Measurements from ENCODE around the gene TRIOBP. TPM values are rescaled to one million over a fixed set of nuclear protein-coding genes. Genes with fewer than 3 reads are reported as not detected.

Gene TRIOBP
- total and polyA plus RNA-seq, 2 donors (not counting 1 experiment from before 2014, with no cell fraction given) = 32.9 to 131 TPM

DNA sequence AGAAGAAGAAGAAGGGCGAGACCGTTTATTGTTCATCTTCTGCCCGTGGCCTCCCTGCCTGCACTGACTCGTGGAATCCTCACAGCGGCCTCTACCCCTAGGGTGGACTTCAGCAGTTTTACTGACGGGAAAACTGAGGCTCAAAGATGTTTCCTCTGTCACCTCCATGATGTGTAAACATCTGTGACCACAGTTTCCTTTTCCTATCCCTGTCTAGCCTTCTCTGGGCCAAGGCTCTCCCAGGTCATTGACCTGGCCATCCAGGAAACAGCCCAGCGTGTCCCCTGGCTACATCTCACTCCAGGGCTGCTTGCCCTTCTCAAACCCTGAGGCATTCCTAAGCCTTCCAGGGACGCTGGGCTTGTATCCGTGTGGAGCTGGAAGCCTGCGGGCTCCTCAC is 61.8 kb downstream of the TRIOBP start:
- Histone ChIP-seq H3K27ac (ENCODE audit: insufficient read depth, low read length) (no peak overlapping the region), H3K79me2 (ENCODE audit: control insufficient read depth, insufficient read depth, low read length) (peaks cover 9% of the 10 kb centered on the region), H2AFZ (ENCODE audit: low read length) (no peak overlapping the region), H3K4me2 (ENCODE audit: extremely low read depth, insufficient read depth, low read length) (no peak overlapping the region), H4K20me1 (ENCODE audit: control insufficient read depth, extremely low read depth, insufficient read depth, low read length) (no peaks in the 10 kb centered on the region), H3K27me3 (ENCODE audit: control insufficient read depth, insufficient read depth, low read length) (no peaks in the 10 kb centered on the region), H3K9ac (ENCODE audit: insufficient read depth, low read length) (no peak overlapping the region), H3K4me1 (ENCODE audit: control insufficient read depth, extremely low read depth, insufficient read depth, low read length) (no peaks in the 10 kb centered on the region), H3K4me3 (replicated peaks in 1 of 4; ENCODE audit: control extremely low read depth in 1 of 4, insufficient read depth in 1 of 4, low read depth in 3 of 4, low read length in 4 of 4) (no peak overlapping the region), H3K36me3 (ENCODE audit: control insufficient read depth, insufficient read depth, low read length) (peaks cover 42% of the 10 kb centered on the region), H3K9me3 (ENCODE audit: control insufficient read depth, insufficient read depth, low read depth, low read length) (no peaks in the 10 kb centered on the region)
- no peak for TF ChIP-seq EZH2 (IDR thresholded peaks at IDR 0.05; ENCODE audit: low read length, missing control alignments)
- TF ChIP-seq, protein P1, sequence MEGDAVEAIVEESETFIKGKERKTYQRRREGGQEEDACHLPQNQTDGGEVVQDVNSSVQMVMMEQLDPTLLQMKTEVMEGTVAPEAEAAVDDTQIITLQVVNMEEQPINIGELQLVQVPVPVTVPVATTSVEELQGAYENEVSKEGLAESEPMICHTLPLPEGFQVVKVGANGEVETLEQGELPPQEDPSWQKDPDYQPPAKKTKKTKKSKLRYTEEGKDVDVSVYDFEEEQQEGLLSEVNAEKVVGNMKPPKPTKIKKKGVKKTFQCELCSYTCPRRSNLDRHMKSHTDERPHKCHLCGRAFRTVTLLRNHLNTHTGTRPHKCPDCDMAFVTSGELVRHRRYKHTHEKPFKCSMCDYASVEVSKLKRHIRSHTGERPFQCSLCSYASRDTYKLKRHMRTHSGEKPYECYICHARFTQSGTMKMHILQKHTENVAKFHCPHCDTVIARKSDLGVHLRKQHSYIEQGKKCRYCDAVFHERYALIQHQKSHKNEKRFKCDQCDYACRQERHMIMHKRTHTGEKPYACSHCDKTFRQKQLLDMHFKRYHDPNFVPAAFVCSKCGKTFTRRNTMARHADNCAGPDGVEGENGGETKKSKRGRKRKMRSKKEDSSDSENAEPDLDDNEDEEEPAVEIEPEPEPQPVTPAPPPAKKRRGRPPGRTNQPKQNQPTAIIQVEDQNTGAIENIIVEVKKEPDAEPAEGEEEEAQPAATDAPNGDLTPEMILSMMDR (conservative IDR thresholded peaks at IDR 0.05 in 1 of 2, IDR thresholded peaks at IDR 0.05 in 1 of 2; ENCODE audit: low read depth in 1 of 2, low read length in 2 of 2) = no peak
- DNase-seq (ENCODE audit: low read depth in 2 of 2) = no peak

GRCh38 chr22:37759281-37759680 is 62.4 kb downstream of the TRIOBP start:
- H3K4me1 ChIP-seq (ENCODE audit: control insufficient read depth, extremely low read depth, insufficient read depth, low read length) = no peaks in the 10 kb centered on the region
- H3K27me3 ChIP-seq (ENCODE audit: control insufficient read depth, insufficient read depth, low read length) = no peaks in the 10 kb centered on the region
- TF ChIP-seq, protein P1 (conservative IDR thresholded peaks at IDR 0.05 in 1 of 2, IDR thresholded peaks at IDR 0.05 in 1 of 2; ENCODE audit: low read depth in 1 of 2, low read length in 2 of 2) = no peak
- no peak for TF ChIP-seq EZH2 (IDR thresholded peaks at IDR 0.05; ENCODE audit: low read length, missing control alignments)
- no peak overlapping the region for H3K4me3 ChIP-seq (replicated peaks in 1 of 4; ENCODE audit: control extremely low read depth in 1 of 4, insufficient read depth in 1 of 4, low read depth in 3 of 4, low read length in 4 of 4)
- no peaks in the 10 kb centered on the region for H4K20me1 ChIP-seq (ENCODE audit: control insufficient read depth, extremely low read depth, insufficient read depth, low read length)
- no peak overlapping the region for H3K9ac ChIP-seq (ENCODE audit: insufficient read depth, low read length)
- no peak overlapping the region for H3K4me2 ChIP-seq (ENCODE audit: extremely low read depth, insufficient read depth, low read length)
- H3K27ac ChIP-seq (ENCODE audit: insufficient read depth, low read length) = no peak overlapping the region
- no peaks in the 10 kb centered on the region for H3K9me3 ChIP-seq (ENCODE audit: control insufficient read depth, insufficient read depth, low read depth, low read length)
- H3K79me2 ChIP-seq (ENCODE audit: control insufficient read depth, insufficient read depth, low read length) = peaks cover 8% of the 10 kb centered on the region
- no peak for DNase-seq (ENCODE audit: low read depth in 2 of 2)
- H3K36me3 ChIP-seq (ENCODE audit: control insufficient read depth, insufficient read depth, low read length) = peaks cover 44% of the 10 kb centered on the region
- no peak overlapping the region for H2AFZ ChIP-seq (ENCODE audit: low read length)

GRCh38 chr22:37760152-37760551 is 63.3 kb downstream of the TRIOBP start:
- H3K9me3 ChIP-seq (ENCODE audit: control insufficient read depth, insufficient read depth, low read depth, low read length) = no peaks in the 10 kb centered on the region
- no peak overlapping the region for H3K4me2 ChIP-seq (ENCODE audit: extremely low read depth, insufficient read depth, low read length)
- H3K4me3 ChIP-seq (replicated peaks in 1 of 4; ENCODE audit: control extremely low read depth in 1 of 4, insufficient read depth in 1 of 4, low read depth in 3 of 4, low read length in 4 of 4) = no peak overlapping the region
- H3K36me3 ChIP-seq (ENCODE audit: control insufficient read depth, insufficient read depth, low read length) = peaks cover 39% of the 10 kb centered on the region
- H3K27ac ChIP-seq (ENCODE audit: insufficient read depth, low read length) = no peak overlapping the region
- DNase-seq (ENCODE audit: low read depth in 2 of 2) = no peak
- TF ChIP-seq, protein P1 (conservative IDR thresholded peaks at IDR 0.05 in 1 of 2, IDR thresholded peaks at IDR 0.05 in 1 of 2; ENCODE audit: low read depth in 1 of 2, low read length in 2 of 2) = no peak
- TF ChIP-seq EZH2 (IDR thresholded peaks at IDR 0.05; ENCODE audit: low read length, missing control alignments) = no peak
- no peaks in the 10 kb centered on the region for H3K4me1 ChIP-seq (ENCODE audit: control insufficient read depth, extremely low read depth, insufficient read depth, low read length)
- no peaks in the 10 kb centered on the region for H3K27me3 ChIP-seq (ENCODE audit: control insufficient read depth, insufficient read depth, low read length)
- H2AFZ ChIP-seq (ENCODE audit: low read length) = no peak overlapping the region
- peaks cover 6% of the 10 kb centered on the region for H3K79me2 ChIP-seq (ENCODE audit: control insufficient read depth, insufficient read depth, low read length)
- H3K9ac ChIP-seq (ENCODE audit: insufficient read depth, low read length) = no peak overlapping the region
- H4K20me1 ChIP-seq (ENCODE audit: control insufficient read depth, extremely low read depth, insufficient read depth, low read length) = no peaks in the 10 kb centered on the region
